PFSK-1 (cell line): ENCODE results near the gene TMEM132D.

ENCODE experiments used
- FOXP2 ChIP-seq: optimal IDR thresholded peaks from 2 replicates; pipeline ENCODE3; 2011; ENCODE audit warnings: borderline replicate concordance, control low read depth, inconsistent platforms; ENCODE audit not compliant: insufficient read depth; ENCODE audit errors: extremely low read length, extremely low read depth
- POLR2AphosphoS5 ChIP-seq: IDR thresholded peaks from 2 replicates; pipeline ENCODE4 v1.6.1; 2012; ENCODE audit warnings: low read depth, mild to moderate bottlenecking, control low read depth, low read length, moderate library complexity
- SIN3A ChIP-seq: IDR thresholded peaks from 2 replicates; pipeline ENCODE4 v1.6.1; 2012; ENCODE audit warnings: mild to moderate bottlenecking, low read length, moderate library complexity, borderline replicate concordance; ENCODE audit not compliant: insufficient read depth
- TAF1 ChIP-seq: IDR thresholded peaks from 2 replicates; pipeline ENCODE4 v1.6.1; 2012; ENCODE audit warnings: low read length, control low read depth, borderline replicate concordance; ENCODE audit not compliant: insufficient read depth
- TF ChIP-seq, protein P1 (sequence below), 2 experiments: IDR thresholded peaks; 2 replicates each; pipeline versions ENCODE4 v1.6.1 to v1.8.0; 2011 to 2012; ENCODE audit warnings: low read depth in 2 of 2, low read length in 2 of 2, control low read depth in 1 of 2, inconsistent platforms in 1 of 2, mild to moderate bottlenecking in 1 of 2, moderate library complexity in 1 of 2; ENCODE audit not compliant: insufficient read depth in 1 of 2

TMEM132D gene

DNA sequence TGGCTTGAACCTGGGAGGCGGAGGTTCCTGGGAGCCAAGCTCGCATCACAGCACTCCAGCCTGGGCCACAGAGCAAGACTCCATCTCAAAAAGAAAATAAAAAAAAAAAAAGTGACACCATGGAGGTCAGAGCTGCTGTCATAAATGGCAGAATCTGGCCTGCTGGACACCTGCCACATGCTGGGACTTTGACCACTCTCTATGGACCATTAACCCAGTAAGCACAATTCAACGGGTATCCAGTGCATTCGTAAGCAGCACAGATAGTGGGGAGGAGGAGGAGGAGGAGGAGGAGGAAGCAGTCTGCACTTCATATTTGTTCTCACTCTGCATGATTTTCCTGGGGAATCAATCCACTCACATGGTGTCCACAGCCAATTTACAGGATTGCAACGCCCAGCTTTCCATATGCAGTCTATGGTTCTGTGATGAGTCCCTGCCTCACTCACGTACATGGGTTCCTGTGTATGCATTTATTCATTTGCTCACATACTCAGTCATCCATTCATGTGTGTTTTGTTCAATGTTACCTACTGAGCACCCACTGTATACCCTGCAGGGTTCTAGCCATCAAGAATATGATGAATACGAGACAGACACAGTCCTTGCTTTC lies 723.8 kb downstream of the TMEM132D start:
- TF ChIP-seq TAF1, result no peak
- TF ChIP-seq SIN3A, result no peak
- no peak for TF ChIP-seq FOXP2
- TF ChIP-seq, protein P1, sequence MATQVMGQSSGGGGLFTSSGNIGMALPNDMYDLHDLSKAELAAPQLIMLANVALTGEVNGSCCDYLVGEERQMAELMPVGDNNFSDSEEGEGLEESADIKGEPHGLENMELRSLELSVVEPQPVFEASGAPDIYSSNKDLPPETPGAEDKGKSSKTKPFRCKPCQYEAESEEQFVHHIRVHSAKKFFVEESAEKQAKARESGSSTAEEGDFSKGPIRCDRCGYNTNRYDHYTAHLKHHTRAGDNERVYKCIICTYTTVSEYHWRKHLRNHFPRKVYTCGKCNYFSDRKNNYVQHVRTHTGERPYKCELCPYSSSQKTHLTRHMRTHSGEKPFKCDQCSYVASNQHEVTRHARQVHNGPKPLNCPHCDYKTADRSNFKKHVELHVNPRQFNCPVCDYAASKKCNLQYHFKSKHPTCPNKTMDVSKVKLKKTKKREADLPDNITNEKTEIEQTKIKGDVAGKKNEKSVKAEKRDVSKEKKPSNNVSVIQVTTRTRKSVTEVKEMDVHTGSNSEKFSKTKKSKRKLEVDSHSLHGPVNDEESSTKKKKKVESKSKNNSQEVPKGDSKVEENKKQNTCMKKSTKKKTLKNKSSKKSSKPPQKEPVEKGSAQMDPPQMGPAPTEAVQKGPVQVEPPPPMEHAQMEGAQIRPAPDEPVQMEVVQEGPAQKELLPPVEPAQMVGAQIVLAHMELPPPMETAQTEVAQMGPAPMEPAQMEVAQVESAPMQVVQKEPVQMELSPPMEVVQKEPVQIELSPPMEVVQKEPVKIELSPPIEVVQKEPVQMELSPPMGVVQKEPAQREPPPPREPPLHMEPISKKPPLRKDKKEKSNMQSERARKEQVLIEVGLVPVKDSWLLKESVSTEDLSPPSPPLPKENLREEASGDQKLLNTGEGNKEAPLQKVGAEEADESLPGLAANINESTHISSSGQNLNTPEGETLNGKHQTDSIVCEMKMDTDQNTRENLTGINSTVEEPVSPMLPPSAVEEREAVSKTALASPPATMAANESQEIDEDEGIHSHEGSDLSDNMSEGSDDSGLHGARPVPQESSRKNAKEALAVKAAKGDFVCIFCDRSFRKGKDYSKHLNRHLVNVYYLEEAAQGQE (IDR thresholded peaks at IDR 0.05; ENCODE audit: insufficient read depth in 1 of 2, low read depth in 2 of 2, low read length in 2 of 2), result no peak
- no peak for TF ChIP-seq POLR2AphosphoS5

DNA sequence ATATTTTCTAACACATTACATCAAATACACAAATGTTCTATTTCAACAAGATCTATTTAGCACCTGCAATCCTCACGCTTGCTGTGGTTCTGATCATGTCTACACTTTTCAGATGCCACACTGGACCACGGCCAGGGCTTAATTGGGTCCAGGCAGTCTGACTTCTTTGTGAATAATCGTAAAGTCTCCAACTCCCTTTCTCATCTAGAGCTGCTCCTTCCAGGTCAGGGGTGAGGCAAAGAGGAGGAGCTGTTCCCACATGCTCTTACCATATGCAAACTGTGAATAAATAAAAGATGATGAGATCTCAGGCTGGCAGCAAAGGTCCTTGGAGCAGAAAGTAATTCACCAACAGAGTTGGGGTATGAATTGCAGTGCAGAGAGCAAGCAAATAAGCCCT lies 733.9 kb downstream of the TMEM132D start:
- TF ChIP-seq POLR2AphosphoS5 (no peak), TAF1 (no peak), FOXP2 (no peak), SIN3A (no peak)
- TF ChIP-seq, protein P1 (IDR thresholded peaks at IDR 0.05; ENCODE audit: insufficient read depth in 1 of 2, low read depth in 2 of 2, low read length in 2 of 2), result no peak

DNA sequence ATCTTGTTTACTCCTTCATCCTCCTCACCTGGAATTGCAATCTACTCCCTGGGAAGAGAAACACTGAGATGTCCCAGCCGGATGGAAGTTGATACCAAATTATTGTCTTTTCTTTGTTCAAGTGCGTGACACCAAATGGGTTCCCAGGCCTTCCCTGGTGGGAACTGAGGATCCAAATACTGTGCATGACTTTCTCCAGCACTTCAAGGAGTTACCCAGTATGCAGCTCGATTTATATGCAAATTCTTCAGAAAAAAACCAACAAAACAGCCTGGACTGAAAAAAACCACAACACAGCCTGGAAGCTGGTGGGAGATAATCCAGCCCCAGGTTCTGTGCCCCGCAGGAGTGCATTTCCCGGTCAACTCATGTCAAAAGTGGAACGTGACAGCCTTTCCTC lies 740.0 kb downstream of the TMEM132D start:
- TF ChIP-seq, protein P1 (IDR thresholded peaks at IDR 0.05; ENCODE audit: insufficient read depth in 1 of 2, low read depth in 2 of 2, low read length in 2 of 2), result no peak
- TF ChIP-seq POLR2AphosphoS5 (no peak), SIN3A (no peak), TAF1 (no peak), FOXP2 (no peak)

DNA sequence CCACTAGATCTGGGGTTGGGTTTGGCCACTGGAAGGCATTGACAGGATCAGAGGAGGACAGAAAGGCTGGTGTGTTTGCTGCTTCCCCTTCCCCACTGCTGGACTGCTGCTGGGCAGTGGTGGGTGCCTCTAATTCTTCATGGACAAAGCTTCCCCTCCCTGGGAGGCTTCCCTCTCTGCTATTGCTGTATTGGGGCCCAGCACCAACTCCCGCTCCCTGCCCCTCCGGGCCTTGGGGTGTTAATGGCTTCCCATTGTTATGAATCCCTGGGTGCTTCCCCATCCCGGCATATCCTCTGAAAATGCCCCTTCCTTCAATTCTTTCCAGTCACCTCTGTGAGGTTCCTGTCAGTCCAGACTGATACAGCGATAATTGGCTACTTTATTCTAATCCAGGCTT lies 740.4 kb downstream of the TMEM132D start:
- TF ChIP-seq FOXP2 (no peak), POLR2AphosphoS5 (no peak), SIN3A (no peak), TAF1 (no peak)
- TF ChIP-seq, protein P1 (IDR thresholded peaks at IDR 0.05; ENCODE audit: insufficient read depth in 1 of 2, low read depth in 2 of 2, low read length in 2 of 2), result no peak

DNA sequence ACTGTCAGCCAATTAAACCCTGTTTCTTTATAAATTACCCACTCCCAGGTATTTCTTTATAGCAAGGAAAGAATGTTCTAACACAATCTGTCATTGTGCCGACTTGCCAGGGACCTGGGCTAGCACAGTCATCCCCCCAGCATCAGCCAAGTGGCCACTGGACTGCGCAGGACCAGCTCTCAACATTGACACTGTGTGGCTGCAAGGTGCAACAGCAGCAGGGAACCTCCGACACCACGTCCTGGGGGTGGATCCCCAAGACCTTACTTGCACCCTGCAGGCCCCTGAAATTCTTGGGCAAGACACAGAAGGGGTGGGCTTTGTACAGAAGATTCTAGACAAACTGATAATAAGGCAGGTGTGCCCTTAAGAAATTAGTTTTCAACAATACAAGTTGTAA lies 741.0 kb downstream of the TMEM132D start:
- no peak for TF ChIP-seq TAF1
- TF ChIP-seq POLR2AphosphoS5, result no peak
- no peak for TF ChIP-seq FOXP2
- TF ChIP-seq SIN3A, result no peak
- TF ChIP-seq, protein P1 (IDR thresholded peaks at IDR 0.05; ENCODE audit: insufficient read depth in 1 of 2, low read depth in 2 of 2, low read length in 2 of 2), result no peak
